ENCODE results near the gene BST2. TPM values are rescaled to one million over a fixed set of nuclear protein-coding genes. Genes with fewer than 3 reads are reported as not detected.

BST2 gene
- total and polyA plus RNA-seq, 2 of the 8 experiments (the other 6 are each of a cell fraction or from before 2014, with no cell fraction given), result 18.1 to 72.8 TPM

DNA sequence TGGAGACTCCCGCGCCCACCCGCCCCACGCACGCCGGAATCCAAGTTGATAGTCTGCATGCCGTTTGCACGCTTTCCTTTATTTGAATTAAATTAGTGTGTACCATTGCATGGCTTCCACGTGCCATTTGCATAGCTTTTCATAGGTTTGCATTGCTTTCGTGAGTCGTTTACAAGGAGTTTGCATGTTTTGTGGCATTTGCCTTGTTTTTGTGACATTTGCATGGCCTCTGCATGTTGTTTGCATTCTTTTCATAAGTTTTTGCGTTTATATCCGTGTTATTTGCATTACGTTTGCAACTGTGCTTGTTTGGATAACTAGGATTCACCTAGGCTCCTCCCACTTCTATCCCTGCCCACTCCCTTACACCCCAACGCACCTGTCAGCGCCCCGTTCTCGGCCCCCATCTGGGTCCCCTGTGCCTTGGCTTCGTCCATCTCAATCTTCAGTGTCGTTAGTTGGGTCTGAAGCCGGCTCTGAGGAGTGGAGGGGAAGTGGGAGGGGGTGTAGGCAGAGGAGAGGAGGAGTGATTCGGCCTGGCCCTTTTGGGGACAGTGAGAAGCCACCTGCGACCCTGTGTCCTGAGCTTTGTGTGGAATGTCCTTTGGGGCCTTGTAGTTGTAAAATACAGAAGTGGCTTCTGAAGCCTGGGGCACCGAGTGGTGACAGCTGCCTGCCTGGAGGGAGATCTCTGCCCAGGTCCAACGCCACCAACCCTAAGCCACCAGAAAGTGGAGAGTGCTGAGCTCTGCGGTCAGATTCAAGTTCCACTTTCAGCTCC is 13.9 kb downstream of the BST2 start:
- Histone ChIP-seq H2BK5ac (ENCODE audit: low read depth, low read length) (no peak overlapping the region; the same call in 1 of the 2 replicates), H3K4ac (replicated peaks; ENCODE audit: insufficient read length, low read depth, low read length) (no peak overlapping the region), H3K4me2 (ENCODE audit: insufficient read depth in 1 of 2, low read depth in 2 of 2, low read length in 2 of 2) (peak overlapping the region; percentile 92 to 98), H3K79me1 (ENCODE audit: low read depth, low read length) (no peaks in the 10 kb centered on the region), H2AK5ac (ENCODE audit: low read depth, low read length) (no peak overlapping the region), H3K14ac (ENCODE audit: insufficient read length) (no peak overlapping the region), H3K23ac (ENCODE audit: insufficient read length) (no peak overlapping the region), H3K36me3 (ENCODE audit: control insufficient read depth in 2 of 4, insufficient read depth in 4 of 4, low read length in 3 of 4) (no peaks in the 10 kb centered on the region), H3K18ac (ENCODE audit: extremely low read depth, low read length) (peak overlapping the region; percentile 48; the same call in 1 of the 2 replicates), H3K79me2 (ENCODE audit: control insufficient read depth in 1 of 2, insufficient read depth in 2 of 2, low read length in 2 of 2) (no peaks in the 10 kb centered on the region), H3K9me3 (ENCODE audit: insufficient read depth in 2 of 2, low read depth in 1 of 2, low read length in 1 of 2) (no peaks in the 10 kb centered on the region), H2BK20ac (ENCODE audit: low read length) (no peak overlapping the region), H2BK12ac (ENCODE audit: low read depth, low read length) (0 out of 2 replicates have a peak overlapping the region, but pooled peaks have one; percentile 81), H3K27me3 (replicated peaks in 1 of 4; ENCODE audit: control insufficient read depth in 3 of 4, extremely low read depth in 1 of 4, insufficient read depth in 3 of 4, low read length in 3 of 4) (peaks cover 0 to 5% (median 0%) of the 10 kb centered on the region in 4 experiments; a peak in 2 of 7 replicates), H4K8ac (ENCODE audit: extremely low read depth, insufficient read depth, low read length) (no peak overlapping the region), H3K27ac (ENCODE audit: low read depth, low read length) (no peak overlapping the region), H3K4me1 (replicated peaks in 1 of 4; ENCODE audit: control insufficient read depth in 3 of 4, insufficient read depth in 4 of 4, low read length in 3 of 4) (peaks cover 0 to 6% (median 3%) of the 10 kb centered on the region in 4 experiments; a peak in 4 of 7 replicates), H3K23me2 (ENCODE audit: low read depth, low read length) (peaks cover 11% of the 10 kb centered on the region), H4K91ac (replicated peaks; ENCODE audit: insufficient read length, low read length) (no peak overlapping the region), H2BK15ac (ENCODE audit: low read length) (no peak overlapping the region), H3K9ac (replicated peaks in 1 of 4; ENCODE audit: extremely low read depth in 1 of 4, low read depth in 3 of 4, low read length in 3 of 4) (peak overlapping the region in 1 of 4 experiments; percentile 20; a peak in 1 of 7 replicates), H2BK120ac (replicated peaks; ENCODE audit: low read depth, low read length) (no peak overlapping the region), H4K20me1 (replicated peaks in 1 of 2; ENCODE audit: control insufficient read depth in 1 of 2, insufficient read depth in 2 of 2, low read length in 2 of 2) (no peaks in the 10 kb centered on the region), H3K56ac (replicated peaks; ENCODE audit: insufficient read length, low read depth, low read length) (no peak overlapping the region), H3K4me3 (ENCODE audit: extremely low read depth in 1 of 4, insufficient read depth in 2 of 4, low read depth in 3 of 4, low read length in 4 of 4) (peak overlapping the region; percentile 41 to 74 (median 58)), H4K5ac (ENCODE audit: insufficient read length, low read depth, low read length) (no peak overlapping the region), H2AFZ (ENCODE audit: low read length) (peak overlapping the region; percentile 68)
- peak; percentile 13 for FAIRE-seq
- peak in 1 of 2 experiments; percentile 57 for DNase-seq (ENCODE audit: low read depth in 1 of 2, low spot score in 2 of 2)
- 18% methylated on average over 19 of the region's 26 CpGs; no CpG with 5 or more reads in 1 of the 2 experiments for WGBS, 2 experiments (ENCODE audit: extremely low coverage in 1 of 2, insufficient coverage in 1 of 2, insufficient read length in 1 of 2, insufficient replicate concordance in 2 of 2, low coverage in 1 of 2, low lambda C conversion rate in 2 of 2, missing lambda C conversion rate in 1 of 2)
- ChIA-PET POLR2A (ENCODE audit: partially characterized antibody) (interaction anchor here (0.6 to 1.6 kb wide), 5 partner anchors 13 to 304 kb away, joined by 3 to 8 read pairs (median 3); partner anchors contain the start of gene BST2), CTCF (ENCODE audit: partially characterized antibody) (interaction anchor here (0.7 to 13.5 kb wide), 13 partner anchors 9 to 105 kb away, joined by 3 to 153 read pairs (median 4); partner anchors contain the start of gene BST2)
- TF ChIP-seq BCL11A (IDR thresholded peaks at IDR 0.05; ENCODE audit: low read depth in 2 of 2, low read length in 2 of 2) (no peak), CTCF (IDR thresholded peaks at IDR 0.05; ENCODE audit: control extremely low read depth in 1 of 3, insufficient read depth in 1 of 3, low read depth in 1 of 3, low read length in 3 of 3) (no peak), POU5F1 (IDR thresholded peaks at IDR 0.05; ENCODE audit: low read depth, low read length) (no peak), SIRT6 (IDR thresholded peaks at IDR 0.05; ENCODE audit: low read length) (no peak), ATF3 (IDR thresholded peaks at IDR 0.05; ENCODE audit: insufficient read depth, low read depth, low read length) (no peak), POLR2A (IDR thresholded peaks at IDR 0.05; ENCODE audit: control extremely low read depth in 1 of 2, low read depth in 2 of 2, low read length in 2 of 2) (no peak), CREB1 (IDR thresholded peaks at IDR 0.05) (no peak)
- TF ChIP-seq, protein P1, sequence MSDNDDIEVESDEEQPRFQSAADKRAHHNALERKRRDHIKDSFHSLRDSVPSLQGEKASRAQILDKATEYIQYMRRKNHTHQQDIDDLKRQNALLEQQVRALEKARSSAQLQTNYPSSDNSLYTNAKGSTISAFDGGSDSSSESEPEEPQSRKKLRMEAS (IDR thresholded peaks at IDR 0.05), result no peak

Data from H1 (cell line).